Measurements from ENCODE around the gene PMEPA1. TPM values are rescaled to one million over a fixed set of nuclear protein-coding genes. Genes with fewer than 3 reads are reported as not detected.

Gene PMEPA1
- total and polyA plus RNA-seq, 4 donors = 14.3 to 30.5 (median 19.7) TPM

- peaks cover 47% of the 10 kb centered on the region for H3K4me1 ChIP-seq (ENCODE audit: control insufficient read depth, insufficient read depth, low read length)
- DNase-seq (ENCODE audit: low read depth in 4 of 6, low spot score in 6 of 6) = no peak
- WGBS (ENCODE audit: insufficient coverage) = 85% methylated on average over 13 of the region's 13 CpGs
Measured at GRCh38 chr20:57666834-57667157, 43.0 kb downstream of the PMEPA1 start.

GRCh38 chr20:57666106-57666833, 43.5 kb downstream of the PMEPA1 start:
- 76% methylated on average over 19 of the region's 21 CpGs for WGBS (ENCODE audit: insufficient coverage)

More at GRCh38 chr20:57666834-57667157, 43.0 kb downstream of the PMEPA1 start:
- Histone ChIP-seq H3K27me3 (ENCODE audit: control insufficient read depth, insufficient read depth, low read length) (no peaks in the 10 kb centered on the region), H3K27ac (ENCODE audit: low read depth, low read length) (no peak overlapping the region), H3K9me3 (ENCODE audit: control insufficient read depth, insufficient read depth, low read length) (no peaks in the 10 kb centered on the region), H3K36me3 (ENCODE audit: control insufficient read depth, insufficient read depth, low read length) (peaks cover 9% of the 10 kb centered on the region), H3K4me3 (ENCODE audit: low read depth, low read length) (no peak overlapping the region)

GRCh38 chr20:57665589-57665971, 44.2 kb downstream of the PMEPA1 start:
- 74% methylated on average over 7 of the region's 8 CpGs for WGBS (ENCODE audit: insufficient coverage)
- H3K27me3 ChIP-seq (ENCODE audit: control insufficient read depth, insufficient read depth, low read length) = no peaks in the 10 kb centered on the region
- no peaks in the 10 kb centered on the region for H3K9me3 ChIP-seq (ENCODE audit: control insufficient read depth, insufficient read depth, low read length)
- peaks cover 12% of the 10 kb centered on the region for H3K36me3 ChIP-seq (ENCODE audit: control insufficient read depth, insufficient read depth, low read length)
- H3K27ac ChIP-seq (ENCODE audit: low read depth, low read length) = no peak overlapping the region
- H3K4me1 ChIP-seq (ENCODE audit: control insufficient read depth, insufficient read depth, low read length) = peaks cover 55% of the 10 kb centered on the region
- no peak overlapping the region for H3K4me3 ChIP-seq (ENCODE audit: low read depth, low read length)
- DNase-seq (ENCODE audit: low read depth in 4 of 6, low spot score in 6 of 6) = no peak

More at GRCh38 chr20:57666106-57666833, 43.5 kb downstream of the PMEPA1 start:
- H3K36me3 ChIP-seq (ENCODE audit: control insufficient read depth, insufficient read depth, low read length) = peaks cover 10% of the 10 kb centered on the region
- no peak overlapping the region for H3K27ac ChIP-seq (ENCODE audit: low read depth, low read length)
- H3K4me1 ChIP-seq (ENCODE audit: control insufficient read depth, insufficient read depth, low read length) = peaks cover 48% of the 10 kb centered on the region
- no peak overlapping the region for H3K4me3 ChIP-seq (ENCODE audit: low read depth, low read length)
- no peaks in the 10 kb centered on the region for H3K9me3 ChIP-seq (ENCODE audit: control insufficient read depth, insufficient read depth, low read length)
- no peak for DNase-seq (ENCODE audit: low read depth in 4 of 6, low spot score in 6 of 6)
- no peaks in the 10 kb centered on the region for H3K27me3 ChIP-seq (ENCODE audit: control insufficient read depth, insufficient read depth, low read length)

GRCh38 chr20:57664924-57665588, 44.8 kb downstream of the PMEPA1 start:
- Histone ChIP-seq H3K4me1 (ENCODE audit: control insufficient read depth, insufficient read depth, low read length) (peaks cover 55% of the 10 kb centered on the region), H3K4me3 (ENCODE audit: low read depth, low read length) (no peak overlapping the region), H3K27me3 (ENCODE audit: control insufficient read depth, insufficient read depth, low read length) (no peaks in the 10 kb centered on the region), H3K27ac (ENCODE audit: low read depth, low read length) (no peak overlapping the region), H3K36me3 (ENCODE audit: control insufficient read depth, insufficient read depth, low read length) (peaks cover 16% of the 10 kb centered on the region), H3K9me3 (ENCODE audit: control insufficient read depth, insufficient read depth, low read length) (no peaks in the 10 kb centered on the region)
- WGBS (ENCODE audit: insufficient coverage) = 93% methylated on average over 5 of the region's 14 CpGs
- DNase-seq (ENCODE audit: low read depth in 4 of 6, low spot score in 6 of 6) = no peak

GRCh38 chr20:57664476-57664875, 45.3 kb downstream of the PMEPA1 start:
- no peaks in the 10 kb centered on the region for H3K27me3 ChIP-seq (ENCODE audit: control insufficient read depth, insufficient read depth, low read length)
- 88% methylated on average over 16 of the region's 20 CpGs for WGBS (ENCODE audit: insufficient coverage)
- H3K4me1 ChIP-seq (ENCODE audit: control insufficient read depth, insufficient read depth, low read length) = peaks cover 61% of the 10 kb centered on the region
- DNase-seq (ENCODE audit: low read depth in 4 of 6, low spot score in 6 of 6) = no peak
- peaks cover 21% of the 10 kb centered on the region for H3K36me3 ChIP-seq (ENCODE audit: control insufficient read depth, insufficient read depth, low read length)
- no peak overlapping the region for H3K4me3 ChIP-seq (ENCODE audit: low read depth, low read length)
- no peak overlapping the region for H3K27ac ChIP-seq (ENCODE audit: low read depth, low read length)
- no peaks in the 10 kb centered on the region for H3K9me3 ChIP-seq (ENCODE audit: control insufficient read depth, insufficient read depth, low read length)

GRCh38 chr20:57663681-57664451, 45.9 kb downstream of the PMEPA1 start:
- Histone ChIP-seq H3K4me3 (ENCODE audit: low read depth, low read length) (no peak overlapping the region), H3K4me1 (ENCODE audit: control insufficient read depth, insufficient read depth, low read length) (peaks cover 67% of the 10 kb centered on the region), H3K36me3 (ENCODE audit: control insufficient read depth, insufficient read depth, low read length) (peaks cover 27% of the 10 kb centered on the region), H3K9me3 (ENCODE audit: control insufficient read depth, insufficient read depth, low read length) (no peaks in the 10 kb centered on the region), H3K27me3 (ENCODE audit: control insufficient read depth, insufficient read depth, low read length) (no peaks in the 10 kb centered on the region), H3K27ac (ENCODE audit: low read depth, low read length) (no peak overlapping the region)
- WGBS (ENCODE audit: insufficient coverage) = 97% methylated on average over 25 of the region's 27 CpGs
- no peak for DNase-seq (ENCODE audit: low read depth in 4 of 6, low spot score in 6 of 6)

- H3K27ac ChIP-seq (ENCODE audit: low read depth, low read length) = no peak overlapping the region
- DNase-seq (ENCODE audit: low read depth in 4 of 6, low spot score in 6 of 6) = no peak
- peaks cover 34% of the 10 kb centered on the region for H3K36me3 ChIP-seq (ENCODE audit: control insufficient read depth, insufficient read depth, low read length)
Measured at GRCh38 chr20:57663241-57663640, 46.6 kb downstream of the PMEPA1 start.

GRCh38 chr20:57662456-57663240, 47.2 kb downstream of the PMEPA1 start:
- no peak overlapping the region for H3K27ac ChIP-seq (ENCODE audit: low read depth, low read length)
- 52% methylated on average over 13 of the region's 21 CpGs for WGBS (ENCODE audit: insufficient coverage)
- no peaks in the 10 kb centered on the region for H3K27me3 ChIP-seq (ENCODE audit: control insufficient read depth, insufficient read depth, low read length)
- H3K9me3 ChIP-seq (ENCODE audit: control insufficient read depth, insufficient read depth, low read length) = no peaks in the 10 kb centered on the region
- peaks cover 66% of the 10 kb centered on the region for H3K4me1 ChIP-seq (ENCODE audit: control insufficient read depth, insufficient read depth, low read length)
- peak in 1 of 6 donors; percentile 54 for DNase-seq (ENCODE audit: low read depth in 4 of 6, low spot score in 6 of 6)
- H3K36me3 ChIP-seq (ENCODE audit: control insufficient read depth, insufficient read depth, low read length) = peaks cover 37% of the 10 kb centered on the region
- H3K4me3 ChIP-seq (ENCODE audit: low read depth, low read length) = no peak overlapping the region

More at GRCh38 chr20:57663241-57663640, 46.6 kb downstream of the PMEPA1 start:
- H3K9me3 ChIP-seq (ENCODE audit: control insufficient read depth, insufficient read depth, low read length) = no peaks in the 10 kb centered on the region
- H3K4me3 ChIP-seq (ENCODE audit: low read depth, low read length) = no peak overlapping the region
- WGBS (ENCODE audit: insufficient coverage) = 89% methylated on average over 9 of the region's 9 CpGs
- H3K27me3 ChIP-seq (ENCODE audit: control insufficient read depth, insufficient read depth, low read length) = no peaks in the 10 kb centered on the region
- peaks cover 66% of the 10 kb centered on the region for H3K4me1 ChIP-seq (ENCODE audit: control insufficient read depth, insufficient read depth, low read length)

All from spinal cord (tissue), 10 donors.